ENCODE measurements around the gene DDX24. TPM values are rescaled to one million over a fixed set of nuclear protein-coding genes. Genes with fewer than 3 reads are reported as not detected.

DDX24 gene
- total RNA-seq, 1 donor from 2014 or later: 206 TPM

DNA sequence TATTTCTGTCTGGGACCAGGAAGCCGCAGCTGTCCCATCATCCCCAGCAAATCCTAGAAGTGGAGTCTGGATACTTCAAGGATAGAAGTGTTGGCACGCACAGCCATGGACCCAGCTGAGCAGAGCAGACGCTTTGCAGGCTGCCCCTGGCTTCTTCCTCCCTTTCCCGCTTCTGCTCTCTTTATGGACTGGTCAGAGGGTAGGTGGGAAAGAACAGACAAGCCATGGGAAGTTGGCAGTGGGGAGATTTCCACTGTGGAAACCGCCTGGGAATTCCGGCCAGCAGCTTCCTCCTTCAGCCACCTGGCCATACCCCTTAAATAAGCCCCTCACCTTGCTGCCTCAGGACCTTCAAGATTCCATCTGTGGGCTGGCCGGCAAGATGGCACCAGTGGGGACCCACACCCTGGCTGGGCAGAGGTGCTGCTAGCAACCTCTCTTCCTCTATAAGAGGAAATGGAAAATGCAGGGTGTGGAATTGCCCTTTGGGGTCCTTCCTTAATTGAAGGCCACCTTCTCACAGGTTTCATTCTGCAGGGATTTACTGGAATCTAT, 34.2 kb downstream of the DDX24 start:
- H3K9me3 Mint-ChIP-seq (ENCODE audit: unreplicated experiment): no peaks in the 10 kb centered on the region
- H3K4me3 ChIP-seq (ENCODE audit: insufficient read depth, low read depth, low read length): no peak overlapping the region
- H3K36me3 ChIP-seq (ENCODE audit: insufficient read depth, low read length): peaks cover 40% of the 10 kb centered on the region
- H2AFZ ChIP-seq (ENCODE audit: low read depth, low read length): no peak overlapping the region
- H3K27me3 ChIP-seq (ENCODE audit: insufficient read depth, low read length): no peaks in the 10 kb centered on the region
- H3K36me3 Mint-ChIP-seq (ENCODE audit: low read depth, unreplicated experiment): peaks cover 29% of the 10 kb centered on the region
- H4K20me1 ChIP-seq (ENCODE audit: insufficient read depth, low read length): peaks cover 39% of the 10 kb centered on the region
- H3K4me1 ChIP-seq (ENCODE audit: insufficient read depth, low read length): peaks cover under 1% of the 10 kb centered on the region
- H3K27me3 Mint-ChIP-seq (ENCODE audit: low read depth, unreplicated experiment): no peaks in the 10 kb centered on the region
- no peak overlapping the region for H3K4me3 Mint-ChIP-seq (ENCODE audit: unreplicated experiment)
- H3K27ac ChIP-seq (ENCODE audit: low read depth, low read length): no peak overlapping the region
- no peak overlapping the region for H3K9ac ChIP-seq (ENCODE audit: low read length)
- FAIRE-seq (no peak), DNase-seq (ENCODE audit: low read depth) (no peak)
- H3K4me2 ChIP-seq (ENCODE audit: low read length): no peak overlapping the region
- no peak overlapping the region for H3K27ac Mint-ChIP-seq (ENCODE audit: unreplicated experiment)
- TF ChIP-seq EZH2 (IDR thresholded peaks at IDR 0.05; ENCODE audit: insufficient read depth, low read length): no peak
- TF ChIP-seq, protein P1, sequence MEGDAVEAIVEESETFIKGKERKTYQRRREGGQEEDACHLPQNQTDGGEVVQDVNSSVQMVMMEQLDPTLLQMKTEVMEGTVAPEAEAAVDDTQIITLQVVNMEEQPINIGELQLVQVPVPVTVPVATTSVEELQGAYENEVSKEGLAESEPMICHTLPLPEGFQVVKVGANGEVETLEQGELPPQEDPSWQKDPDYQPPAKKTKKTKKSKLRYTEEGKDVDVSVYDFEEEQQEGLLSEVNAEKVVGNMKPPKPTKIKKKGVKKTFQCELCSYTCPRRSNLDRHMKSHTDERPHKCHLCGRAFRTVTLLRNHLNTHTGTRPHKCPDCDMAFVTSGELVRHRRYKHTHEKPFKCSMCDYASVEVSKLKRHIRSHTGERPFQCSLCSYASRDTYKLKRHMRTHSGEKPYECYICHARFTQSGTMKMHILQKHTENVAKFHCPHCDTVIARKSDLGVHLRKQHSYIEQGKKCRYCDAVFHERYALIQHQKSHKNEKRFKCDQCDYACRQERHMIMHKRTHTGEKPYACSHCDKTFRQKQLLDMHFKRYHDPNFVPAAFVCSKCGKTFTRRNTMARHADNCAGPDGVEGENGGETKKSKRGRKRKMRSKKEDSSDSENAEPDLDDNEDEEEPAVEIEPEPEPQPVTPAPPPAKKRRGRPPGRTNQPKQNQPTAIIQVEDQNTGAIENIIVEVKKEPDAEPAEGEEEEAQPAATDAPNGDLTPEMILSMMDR (IDR thresholded peaks at IDR 0.05; ENCODE audit: insufficient read depth, low read depth, low read length): no peak
- H3K4me1 Mint-ChIP-seq (ENCODE audit: low read depth, unreplicated experiment): peaks cover 8% of the 10 kb centered on the region
- no peaks in the 10 kb centered on the region for H3K79me2 ChIP-seq (ENCODE audit: insufficient read depth, low read length)
- H3K9me3 ChIP-seq (ENCODE audit: insufficient read depth, low read depth, low read length): no peaks in the 10 kb centered on the region

DNA sequence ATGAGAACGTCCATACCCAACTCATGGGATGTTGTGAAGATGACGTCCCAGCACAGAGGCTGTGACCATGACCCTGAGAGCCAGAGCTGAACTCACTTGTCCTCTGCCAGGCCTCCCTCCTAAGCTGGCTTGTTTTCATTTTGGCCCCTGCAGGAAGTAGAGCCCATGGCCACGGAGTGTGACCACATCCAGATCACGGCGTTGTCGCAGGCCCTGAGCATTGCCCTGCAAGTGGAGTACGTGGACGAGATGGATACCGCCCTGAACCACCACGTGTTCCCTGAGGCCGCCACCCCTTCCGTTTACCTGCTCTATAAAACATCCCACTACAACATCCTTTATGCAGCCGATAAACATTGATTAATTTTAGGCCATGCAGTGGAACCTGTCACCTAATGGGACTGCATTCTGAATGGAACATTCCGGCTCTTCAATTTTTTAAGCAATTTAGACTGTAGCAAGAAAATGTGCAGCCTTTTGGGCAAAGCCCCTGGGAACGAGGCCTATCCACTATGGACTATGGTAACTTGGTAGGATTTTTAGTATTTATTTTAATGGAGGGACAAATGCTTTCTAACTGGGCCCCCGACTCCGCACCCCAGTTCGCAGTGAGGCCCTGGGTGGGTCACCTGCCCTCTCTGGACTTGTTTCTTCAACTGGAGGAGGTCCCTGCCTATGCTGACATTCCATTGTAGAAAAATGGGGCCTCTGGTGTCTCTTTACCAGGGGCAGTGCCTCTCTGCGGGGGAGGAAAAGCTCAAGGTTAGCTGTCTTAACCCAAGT, 35.2 kb downstream of the DDX24 start:
- H3K27ac Mint-ChIP-seq (ENCODE audit: unreplicated experiment): no peak overlapping the region
- peaks cover 1% of the 10 kb centered on the region for H3K27me3 Mint-ChIP-seq (ENCODE audit: low read depth, unreplicated experiment)
- H3K4me2 ChIP-seq (ENCODE audit: low read length): no peak overlapping the region
- FAIRE-seq: no peak
- H3K27ac ChIP-seq (ENCODE audit: low read depth, low read length): no peak overlapping the region
- H3K9me3 Mint-ChIP-seq (ENCODE audit: unreplicated experiment): no peaks in the 10 kb centered on the region
- TF ChIP-seq, protein P1 (IDR thresholded peaks at IDR 0.05; ENCODE audit: insufficient read depth, low read depth, low read length): no peak
- TF ChIP-seq EZH2 (IDR thresholded peaks at IDR 0.05; ENCODE audit: insufficient read depth, low read length): no peak
- no peak for DNase-seq (ENCODE audit: low read depth)
- no peak overlapping the region for H2AFZ ChIP-seq (ENCODE audit: low read depth, low read length)
- H3K4me1 ChIP-seq (ENCODE audit: insufficient read depth, low read length): peaks cover 5% of the 10 kb centered on the region
- H3K4me3 ChIP-seq (ENCODE audit: insufficient read depth, low read depth, low read length): no peak overlapping the region
- no peaks in the 10 kb centered on the region for H3K27me3 ChIP-seq (ENCODE audit: insufficient read depth, low read length)
- H3K36me3 ChIP-seq (ENCODE audit: insufficient read depth, low read length): peaks cover 38% of the 10 kb centered on the region
- peaks cover 21% of the 10 kb centered on the region for H3K36me3 Mint-ChIP-seq (ENCODE audit: low read depth, unreplicated experiment)
- H3K9ac ChIP-seq (ENCODE audit: low read length): no peak overlapping the region
- H3K4me3 Mint-ChIP-seq (ENCODE audit: unreplicated experiment): no peak overlapping the region
- H4K20me1 ChIP-seq (ENCODE audit: insufficient read depth, low read length): peaks cover 34% of the 10 kb centered on the region
- H3K4me1 Mint-ChIP-seq (ENCODE audit: low read depth, unreplicated experiment): peaks cover 6% of the 10 kb centered on the region
- no peaks in the 10 kb centered on the region for H3K79me2 ChIP-seq (ENCODE audit: insufficient read depth, low read length)
- H3K9me3 ChIP-seq (ENCODE audit: insufficient read depth, low read depth, low read length): no peaks in the 10 kb centered on the region

DNA sequence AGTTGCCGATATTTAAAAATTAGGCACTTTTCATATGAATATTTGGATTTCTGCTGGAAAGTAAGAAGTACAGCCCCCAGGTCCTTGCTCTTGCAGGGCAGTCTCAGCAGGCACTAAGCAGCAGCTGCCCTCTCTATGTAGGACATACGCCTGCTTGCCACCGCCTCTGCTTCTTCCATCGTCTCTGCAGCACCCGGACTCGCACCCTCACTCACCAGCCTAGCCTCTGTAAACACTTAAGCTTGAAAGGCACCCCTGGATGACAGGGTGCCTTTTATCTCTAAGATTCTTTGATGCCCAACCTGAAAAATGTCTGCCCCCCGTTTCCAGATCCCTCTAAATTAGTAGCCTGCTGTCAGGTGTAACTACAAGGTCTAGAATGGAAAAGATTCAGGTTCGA, 35.9 kb downstream of the DDX24 start:
- Mint-ChIP-seq H3K4me3 (ENCODE audit: unreplicated experiment) (no peak overlapping the region), H3K9me3 (ENCODE audit: unreplicated experiment) (no peaks in the 10 kb centered on the region), H3K27me3 (ENCODE audit: low read depth, unreplicated experiment) (peaks cover 4% of the 10 kb centered on the region), H3K4me1 (ENCODE audit: low read depth, unreplicated experiment) (peaks cover 5% of the 10 kb centered on the region), H3K27ac (ENCODE audit: unreplicated experiment) (no peak overlapping the region), H3K36me3 (ENCODE audit: low read depth, unreplicated experiment) (peaks cover 19% of the 10 kb centered on the region)
- no peak overlapping the region for H3K4me2 ChIP-seq (ENCODE audit: low read length)
- H3K27me3 ChIP-seq (ENCODE audit: insufficient read depth, low read length): no peaks in the 10 kb centered on the region
- no peaks in the 10 kb centered on the region for H3K9me3 ChIP-seq (ENCODE audit: insufficient read depth, low read depth, low read length)
- H4K20me1 ChIP-seq (ENCODE audit: insufficient read depth, low read length): peaks cover 29% of the 10 kb centered on the region
- no peak overlapping the region for H3K9ac ChIP-seq (ENCODE audit: low read length)
- no peaks in the 10 kb centered on the region for H3K79me2 ChIP-seq (ENCODE audit: insufficient read depth, low read length)
- no peak overlapping the region for H2AFZ ChIP-seq (ENCODE audit: low read depth, low read length)
- DNase-seq (ENCODE audit: low read depth): no peak
- no peak for FAIRE-seq
- H3K4me1 ChIP-seq (ENCODE audit: insufficient read depth, low read length): peaks cover 5% of the 10 kb centered on the region
- no peak overlapping the region for H3K4me3 ChIP-seq (ENCODE audit: insufficient read depth, low read depth, low read length)
- H3K27ac ChIP-seq (ENCODE audit: low read depth, low read length): no peak overlapping the region
- TF ChIP-seq EZH2 (IDR thresholded peaks at IDR 0.05; ENCODE audit: insufficient read depth, low read length): no peak
- TF ChIP-seq, protein P1 (IDR thresholded peaks at IDR 0.05; ENCODE audit: insufficient read depth, low read depth, low read length): no peak
- H3K36me3 ChIP-seq (ENCODE audit: insufficient read depth, low read length): peaks cover 34% of the 10 kb centered on the region
